ENCODE data around the gene MYRFL. TPM values are rescaled to one million over a fixed set of nuclear protein-coding genes. Genes with fewer than 3 reads are reported as not detected.

The MYRFL gene
- total and polyA plus RNA-seq, 11 donors, result 0.13 to 0.96 (median 0.44) TPM; not detected in 2

DNA sequence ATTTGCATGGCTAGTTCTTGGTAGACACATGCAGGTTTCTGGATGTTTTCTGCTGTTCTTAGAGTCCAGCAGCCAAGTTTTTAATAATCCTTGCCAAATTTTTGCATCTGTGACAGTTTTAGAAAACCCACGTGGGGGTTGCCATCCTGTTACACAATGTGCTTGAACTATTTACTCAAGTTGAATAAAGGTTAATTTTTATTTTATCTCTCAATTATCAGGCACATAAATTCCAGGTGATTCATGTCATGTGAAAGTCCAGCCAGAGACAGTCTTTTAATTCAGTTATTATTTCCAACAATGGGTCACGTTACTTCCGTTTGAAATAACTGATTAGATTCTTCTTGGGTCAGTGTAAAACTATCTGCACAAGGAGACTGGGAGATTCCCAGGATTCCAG, 15.7 kb downstream of the MYRFL start:
- no peaks in the 10 kb centered on the region for H3K9me3 ChIP-seq
- no peaks in the 10 kb centered on the region for H3K4me1 ChIP-seq
- no peak overlapping the region for H3K4me3 ChIP-seq
- no peak overlapping the region for H3K27ac ChIP-seq
- DNase-seq (no peak), ATAC-seq (no peak)
- WGBS, 4 donors, result 30 to 50% (median 44%) methylated on average over 3 of the region's 3 CpGs
- no peaks in the 10 kb centered on the region for H3K36me3 ChIP-seq
- intact Hi-C loops (cut with DNase I), result no loop called here
- no peaks in the 10 kb centered on the region for H3K27me3 ChIP-seq
- TF ChIP-seq POLR2A (IDR thresholded peaks at IDR 0.05), result no peak
- TF ChIP-seq, protein P1, sequence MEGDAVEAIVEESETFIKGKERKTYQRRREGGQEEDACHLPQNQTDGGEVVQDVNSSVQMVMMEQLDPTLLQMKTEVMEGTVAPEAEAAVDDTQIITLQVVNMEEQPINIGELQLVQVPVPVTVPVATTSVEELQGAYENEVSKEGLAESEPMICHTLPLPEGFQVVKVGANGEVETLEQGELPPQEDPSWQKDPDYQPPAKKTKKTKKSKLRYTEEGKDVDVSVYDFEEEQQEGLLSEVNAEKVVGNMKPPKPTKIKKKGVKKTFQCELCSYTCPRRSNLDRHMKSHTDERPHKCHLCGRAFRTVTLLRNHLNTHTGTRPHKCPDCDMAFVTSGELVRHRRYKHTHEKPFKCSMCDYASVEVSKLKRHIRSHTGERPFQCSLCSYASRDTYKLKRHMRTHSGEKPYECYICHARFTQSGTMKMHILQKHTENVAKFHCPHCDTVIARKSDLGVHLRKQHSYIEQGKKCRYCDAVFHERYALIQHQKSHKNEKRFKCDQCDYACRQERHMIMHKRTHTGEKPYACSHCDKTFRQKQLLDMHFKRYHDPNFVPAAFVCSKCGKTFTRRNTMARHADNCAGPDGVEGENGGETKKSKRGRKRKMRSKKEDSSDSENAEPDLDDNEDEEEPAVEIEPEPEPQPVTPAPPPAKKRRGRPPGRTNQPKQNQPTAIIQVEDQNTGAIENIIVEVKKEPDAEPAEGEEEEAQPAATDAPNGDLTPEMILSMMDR (IDR thresholded peaks at IDR 0.05), result no peak

DNA sequence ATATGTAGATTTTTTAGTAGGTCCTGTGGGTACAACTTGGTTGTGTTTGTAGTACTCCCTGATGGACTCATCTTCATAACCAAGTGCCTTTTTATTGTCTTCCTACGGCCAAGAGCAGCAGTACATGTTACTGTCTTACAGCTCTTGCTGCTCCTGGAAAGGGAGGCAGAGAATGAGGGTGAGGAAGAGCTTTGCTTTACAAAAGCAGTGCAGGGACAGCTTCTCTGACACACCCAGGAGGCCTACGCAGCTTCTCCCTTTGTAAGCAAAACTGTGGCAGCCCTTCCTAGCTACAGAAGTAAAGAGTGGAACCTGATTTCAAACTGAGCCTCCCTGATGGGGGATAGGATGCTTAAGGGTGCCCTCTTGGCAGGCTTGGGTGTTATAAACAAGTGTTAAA, 18.6 kb downstream of the MYRFL start:
- ATAC-seq (no peak), DNase-seq (no peak)
- Histone ChIP-seq H3K9me3 (no peaks in the 10 kb centered on the region), H3K4me1 (no peaks in the 10 kb centered on the region), H3K27me3 (no peaks in the 10 kb centered on the region), H3K27ac (no peak overlapping the region), H3K36me3 (no peaks in the 10 kb centered on the region), H3K4me3 (no peak overlapping the region)
- WGBS, 4 donors, result 67 to 73% (median 69%) methylated on average over 2 of the region's 2 CpGs
- TF ChIP-seq, protein P1 (IDR thresholded peaks at IDR 0.05), result no peak
- no peak for TF ChIP-seq POLR2A (IDR thresholded peaks at IDR 0.05)
- intact Hi-C loops (cut with DNase I), result no loop called here

DNA sequence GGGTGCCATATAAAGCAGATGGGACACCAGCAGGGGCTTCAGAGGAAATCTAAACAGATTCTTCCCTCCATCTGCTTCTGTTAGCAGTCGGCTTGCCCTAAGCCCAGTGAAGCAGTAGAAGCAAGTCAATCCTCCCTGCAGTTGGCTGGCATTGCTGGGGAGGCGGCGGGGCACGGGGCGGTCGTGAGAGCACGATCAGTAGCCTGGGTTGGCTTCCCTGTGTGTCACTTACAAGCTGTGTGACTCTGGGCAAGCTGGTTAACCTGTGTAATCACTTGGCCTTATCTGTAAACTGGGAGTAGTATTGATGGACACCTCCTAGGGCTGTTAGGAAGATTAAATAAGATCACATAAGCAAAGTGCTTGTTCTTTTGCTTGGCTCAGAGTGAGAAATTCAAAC, 19.4 kb downstream of the MYRFL start:
- no peaks in the 10 kb centered on the region for H3K4me1 ChIP-seq
- TF ChIP-seq POLR2A (IDR thresholded peaks at IDR 0.05), result no peak
- TF ChIP-seq, protein P1 (IDR thresholded peaks at IDR 0.05), result no peak
- intact Hi-C loops (cut with DNase I), result no loop called here
- H3K4me3 ChIP-seq, result no peak overlapping the region
- no peak overlapping the region for H3K27ac ChIP-seq
- ATAC-seq (no peak), DNase-seq (no peak)
- 88 to 92% (median 91%) methylated on average over 2 to 7 of the region's 7 CpGs for WGBS, 4 donors
- H3K36me3 ChIP-seq, result no peaks in the 10 kb centered on the region
- H3K27me3 ChIP-seq, result no peaks in the 10 kb centered on the region
- H3K9me3 ChIP-seq, result no peaks in the 10 kb centered on the region

DNA sequence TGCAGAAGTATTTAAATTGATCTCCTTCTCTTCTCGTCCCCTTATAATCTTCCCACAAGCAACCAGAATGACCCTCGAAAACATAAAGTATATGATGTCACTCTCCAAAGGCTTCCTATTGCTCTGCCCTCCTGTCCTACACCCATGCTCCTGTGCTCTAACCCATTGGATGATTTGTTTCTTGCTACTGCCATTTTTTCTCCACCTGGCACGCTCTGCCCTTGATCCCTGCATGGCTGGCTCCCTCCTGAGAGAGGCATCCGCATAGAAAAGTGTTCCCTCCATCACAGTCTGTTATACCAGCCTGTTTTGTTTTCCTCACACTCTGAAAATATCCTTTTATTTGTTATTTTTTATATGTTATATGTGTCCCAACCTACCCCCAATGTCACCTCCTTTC, 19.8 kb downstream of the MYRFL start:
- ATAC-seq (no peak), DNase-seq (no peak)
- 85 to 93% (median 86%) methylated on average over 4 of the region's 4 CpGs for WGBS, 4 donors
- intact Hi-C loops (cut with DNase I), result no loop called here
- Histone ChIP-seq H3K4me3 (no peak overlapping the region), H3K36me3 (no peaks in the 10 kb centered on the region), H3K9me3 (no peaks in the 10 kb centered on the region), H3K4me1 (no peaks in the 10 kb centered on the region), H3K27me3 (no peaks in the 10 kb centered on the region), H3K27ac (no peak overlapping the region)
- no peak for TF ChIP-seq POLR2A (IDR thresholded peaks at IDR 0.05)
- TF ChIP-seq, protein P1 (IDR thresholded peaks at IDR 0.05), result no peak
